ENCODE results near the gene KCNJ11. TPM values are rescaled to one million over a fixed set of nuclear protein-coding genes. Genes with fewer than 3 reads are reported as not detected.
A peak's percentile ranks its signal among the peaks of the same experiment; 100 is the strongest.

The KCNJ11 gene
- total RNA-seq, 4 donors from 2014 or later = 1.7 to 5.1 (median 2.4) TPM

DNA sequence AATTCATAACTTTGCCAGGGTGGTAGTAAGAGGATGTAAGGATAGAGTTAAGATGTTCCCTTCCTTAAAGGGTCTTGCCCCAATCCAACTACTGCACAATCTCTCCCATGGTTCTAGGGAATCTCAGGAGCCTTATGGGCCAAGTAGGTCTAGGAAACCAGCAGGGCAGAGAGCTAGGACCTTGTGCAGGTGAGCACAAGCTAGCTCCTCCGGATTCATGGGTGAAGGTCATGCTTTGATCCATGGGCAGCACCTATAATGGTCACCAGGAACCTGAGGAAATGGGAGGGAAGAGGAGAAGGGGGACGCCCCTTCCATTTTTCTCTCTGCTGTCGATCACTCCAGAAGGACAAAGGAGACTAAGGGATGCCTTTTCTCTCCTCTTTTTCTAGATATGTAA is 16.8 kb downstream of the KCNJ11 start:
- no peak for DNase-seq (ENCODE audit: low spot score in 2 of 2)
- H3K4me3 ChIP-seq = no peak overlapping the region
- no peaks in the 10 kb centered on the region for H3K4me1 ChIP-seq
- H3K9me3 ChIP-seq = peaks cover 42% of the 10 kb centered on the region
- peaks cover 54% of the 10 kb centered on the region for H3K36me3 ChIP-seq
- no peak for TF ChIP-seq POLR2A (IDR thresholded peaks at IDR 0.05)
- TF ChIP-seq, protein P1, sequence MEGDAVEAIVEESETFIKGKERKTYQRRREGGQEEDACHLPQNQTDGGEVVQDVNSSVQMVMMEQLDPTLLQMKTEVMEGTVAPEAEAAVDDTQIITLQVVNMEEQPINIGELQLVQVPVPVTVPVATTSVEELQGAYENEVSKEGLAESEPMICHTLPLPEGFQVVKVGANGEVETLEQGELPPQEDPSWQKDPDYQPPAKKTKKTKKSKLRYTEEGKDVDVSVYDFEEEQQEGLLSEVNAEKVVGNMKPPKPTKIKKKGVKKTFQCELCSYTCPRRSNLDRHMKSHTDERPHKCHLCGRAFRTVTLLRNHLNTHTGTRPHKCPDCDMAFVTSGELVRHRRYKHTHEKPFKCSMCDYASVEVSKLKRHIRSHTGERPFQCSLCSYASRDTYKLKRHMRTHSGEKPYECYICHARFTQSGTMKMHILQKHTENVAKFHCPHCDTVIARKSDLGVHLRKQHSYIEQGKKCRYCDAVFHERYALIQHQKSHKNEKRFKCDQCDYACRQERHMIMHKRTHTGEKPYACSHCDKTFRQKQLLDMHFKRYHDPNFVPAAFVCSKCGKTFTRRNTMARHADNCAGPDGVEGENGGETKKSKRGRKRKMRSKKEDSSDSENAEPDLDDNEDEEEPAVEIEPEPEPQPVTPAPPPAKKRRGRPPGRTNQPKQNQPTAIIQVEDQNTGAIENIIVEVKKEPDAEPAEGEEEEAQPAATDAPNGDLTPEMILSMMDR (IDR thresholded peaks at IDR 0.05) = no peak
- TF ChIP-seq POLR2AphosphoS5 (IDR thresholded peaks at IDR 0.05) = no peak
- no peak for TF ChIP-seq EP300 (IDR thresholded peaks at IDR 0.05)
- 57% methylated on average over 3 of the region's 3 CpGs for WGBS
- H3K27me3 ChIP-seq = no peaks in the 10 kb centered on the region
- no peak overlapping the region for H3K27ac ChIP-seq

GRCh38 chr11:17369684-17370243 is 18.7 kb downstream of the KCNJ11 start:
- WGBS = 83% methylated on average over 2 of the region's 2 CpGs
- H3K27ac ChIP-seq = no peak overlapping the region
- H3K27me3 ChIP-seq = no peaks in the 10 kb centered on the region
- no peak overlapping the region for H3K4me3 ChIP-seq
- H3K9me3 ChIP-seq = peaks cover 42% of the 10 kb centered on the region
- TF ChIP-seq POLR2AphosphoS5 (IDR thresholded peaks at IDR 0.05) = no peak
- no peaks in the 10 kb centered on the region for H3K4me1 ChIP-seq
- peaks cover 49% of the 10 kb centered on the region for H3K36me3 ChIP-seq
- DNase-seq (ENCODE audit: low spot score in 2 of 2) = no peak

DNA sequence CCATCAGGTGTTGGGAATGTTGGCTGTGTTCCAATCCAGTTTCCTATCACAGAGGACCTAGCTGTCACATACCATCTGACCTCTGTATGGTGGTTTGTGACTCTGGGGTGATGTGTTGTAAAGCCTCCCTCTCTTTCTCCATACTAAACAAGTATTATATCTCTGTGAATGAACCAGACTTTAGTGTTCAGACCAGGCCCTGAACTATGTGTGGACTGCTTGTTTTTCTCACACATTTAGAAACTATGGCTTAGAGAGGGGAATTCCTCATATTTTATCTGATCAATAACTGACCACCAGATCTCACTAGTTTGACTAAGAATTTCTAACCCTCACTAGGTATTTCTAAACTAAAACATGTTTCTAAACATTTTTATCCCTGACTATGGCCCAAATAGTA is 19.4 kb downstream of the KCNJ11 start:
- H3K9me3 ChIP-seq = peaks cover 42% of the 10 kb centered on the region
- H3K27me3 ChIP-seq = no peaks in the 10 kb centered on the region
- peaks cover 48% of the 10 kb centered on the region for H3K36me3 ChIP-seq
- TF ChIP-seq EP300 (IDR thresholded peaks at IDR 0.05) (no peak), POLR2A (IDR thresholded peaks at IDR 0.05) (no peak), POLR2AphosphoS5 (IDR thresholded peaks at IDR 0.05) (no peak)
- TF ChIP-seq, protein P1 (IDR thresholded peaks at IDR 0.05) = no peak
- no peaks in the 10 kb centered on the region for H3K4me1 ChIP-seq
- DNase-seq (ENCODE audit: low spot score in 2 of 2) = no peak
- H3K27ac ChIP-seq = no peak overlapping the region
- H3K4me3 ChIP-seq = no peak overlapping the region

DNA sequence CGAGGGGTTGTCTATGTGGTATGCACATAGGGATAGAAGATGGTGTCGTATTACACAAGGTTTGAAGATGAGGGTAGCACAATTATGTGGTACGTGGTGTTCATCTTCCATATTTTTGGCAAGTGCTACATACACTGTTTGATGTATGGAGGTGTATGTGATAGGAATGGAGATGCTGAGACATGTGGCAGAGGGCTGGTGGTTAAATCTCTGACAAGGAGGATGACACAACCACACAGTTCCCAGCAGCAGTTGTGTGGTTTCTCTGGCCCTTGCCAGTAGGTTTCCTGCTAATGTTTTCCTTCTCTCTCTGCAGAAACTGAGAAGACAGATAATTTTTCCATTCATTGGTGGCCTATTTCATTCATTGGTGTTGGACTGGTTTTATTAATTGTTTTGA is 19.9 kb downstream of the KCNJ11 start:
- no peak for DNase-seq (ENCODE audit: low spot score in 2 of 2)
- no peaks in the 10 kb centered on the region for H3K4me1 ChIP-seq
- peaks cover 40% of the 10 kb centered on the region for H3K9me3 ChIP-seq
- H3K36me3 ChIP-seq = peaks cover 45% of the 10 kb centered on the region
- no peak overlapping the region for H3K4me3 ChIP-seq
- no peaks in the 10 kb centered on the region for H3K27me3 ChIP-seq
- TF ChIP-seq POLR2AphosphoS5 (IDR thresholded peaks at IDR 0.05) = no peak
- TF ChIP-seq POLR2A (IDR thresholded peaks at IDR 0.05) = no peak
- TF ChIP-seq EP300 (IDR thresholded peaks at IDR 0.05) = no peak
- TF ChIP-seq, protein P1 (IDR thresholded peaks at IDR 0.05) = no peak
- H3K27ac ChIP-seq = no peak overlapping the region
- WGBS = 90% methylated on average over 3 of the region's 3 CpGs

DNA sequence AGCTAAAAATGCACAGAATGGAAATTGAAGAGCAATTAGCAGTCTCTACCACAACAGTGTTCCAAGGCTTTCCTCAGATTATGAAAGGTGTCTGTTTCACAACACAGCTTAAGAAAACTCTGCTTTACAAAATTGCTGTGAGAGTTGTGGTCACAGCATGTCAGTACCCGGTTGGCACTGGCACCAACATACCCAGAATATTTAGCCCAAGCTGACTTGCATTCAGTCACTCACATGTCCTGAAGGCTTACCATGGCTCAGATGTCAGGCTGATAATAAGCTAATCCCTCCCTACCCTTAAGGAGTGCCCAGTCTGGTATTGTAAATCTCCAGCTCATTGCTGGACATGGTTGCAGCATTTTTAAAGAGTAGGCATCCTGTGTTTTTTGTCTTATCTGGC is 22.0 kb downstream of the KCNJ11 start:
- H3K27me3 ChIP-seq = no peaks in the 10 kb centered on the region
- H3K4me3 ChIP-seq = no peak overlapping the region
- no peak for DNase-seq (ENCODE audit: low spot score in 2 of 2)
- no peaks in the 10 kb centered on the region for H3K4me1 ChIP-seq
- peaks cover 25% of the 10 kb centered on the region for H3K9me3 ChIP-seq
- H3K27ac ChIP-seq = no peak overlapping the region
- 63% methylated on average over 1 of the region's 1 CpG for WGBS
- TF ChIP-seq POLR2A (IDR thresholded peaks at IDR 0.05) (no peak), POLR2AphosphoS5 (IDR thresholded peaks at IDR 0.05) (no peak), EP300 (IDR thresholded peaks at IDR 0.05) (no peak)
- TF ChIP-seq, protein P1 (IDR thresholded peaks at IDR 0.05) = no peak
- H3K36me3 ChIP-seq = peaks cover 25% of the 10 kb centered on the region

- H3K4me3 ChIP-seq = no peak overlapping the region
- no peaks in the 10 kb centered on the region for H3K27me3 ChIP-seq
- H3K4me1 ChIP-seq = peaks cover 24% of the 10 kb centered on the region
- no peaks in the 10 kb centered on the region for H3K9me3 ChIP-seq
- no peak for DNase-seq (ENCODE audit: low spot score in 2 of 2)
- H3K36me3 ChIP-seq = no peaks in the 10 kb centered on the region
- 52% methylated on average over 3 of the region's 3 CpGs for WGBS
- TF ChIP-seq, protein P1 (IDR thresholded peaks at IDR 0.05) = peak; percentile 30 to 50
- TF ChIP-seq POLR2AphosphoS5 (IDR thresholded peaks at IDR 0.05) (no peak), POLR2A (IDR thresholded peaks at IDR 0.05) (no peak), EP300 (IDR thresholded peaks at IDR 0.05) (no peak)
- no peak overlapping the region for H3K27ac ChIP-seq
These were observed 33.9 kb downstream of the KCNJ11 start for GRCh38 chr11:17354601-17354991.

All from suprapubic skin (tissue), 4 donors.